Measurements from ENCODE around the gene ITGB7.

DNA sequence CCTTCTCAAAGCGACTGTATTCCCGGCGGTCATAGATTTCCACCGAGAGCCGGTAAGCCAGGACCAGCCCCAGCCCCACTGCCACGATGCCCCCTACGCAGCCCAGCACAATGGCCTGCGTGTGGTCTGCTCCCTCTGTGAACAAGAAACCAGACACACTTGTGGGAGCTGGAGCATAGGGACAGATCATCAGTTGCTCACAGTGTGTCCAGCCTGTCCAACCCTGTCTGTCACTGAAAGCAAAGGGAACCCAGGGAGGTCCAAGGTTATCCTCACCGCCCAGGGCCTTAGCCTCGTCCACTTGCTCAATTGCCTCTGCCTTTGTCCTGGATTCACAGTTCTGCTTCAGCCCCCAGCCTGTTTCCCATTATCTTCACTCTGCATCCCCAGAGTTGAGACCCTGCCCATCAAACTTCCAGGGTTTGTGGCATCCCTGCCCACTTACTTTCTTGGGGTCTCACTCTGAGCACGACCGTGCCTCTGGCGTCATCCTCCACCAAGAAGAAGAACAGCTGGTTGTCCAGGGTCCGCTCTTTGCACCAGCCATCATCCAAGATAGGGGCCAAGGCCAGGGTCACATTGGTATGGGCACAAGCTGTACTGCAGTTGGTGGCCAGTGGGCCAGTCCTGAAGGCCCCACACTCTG is 15.0 kb downstream of the ITGB7 start:
- no peak for TF ChIP-seq EZH2 (IDR thresholded peaks at IDR 0.05; ENCODE audit: low read length)
- TF ChIP-seq, protein P1, sequence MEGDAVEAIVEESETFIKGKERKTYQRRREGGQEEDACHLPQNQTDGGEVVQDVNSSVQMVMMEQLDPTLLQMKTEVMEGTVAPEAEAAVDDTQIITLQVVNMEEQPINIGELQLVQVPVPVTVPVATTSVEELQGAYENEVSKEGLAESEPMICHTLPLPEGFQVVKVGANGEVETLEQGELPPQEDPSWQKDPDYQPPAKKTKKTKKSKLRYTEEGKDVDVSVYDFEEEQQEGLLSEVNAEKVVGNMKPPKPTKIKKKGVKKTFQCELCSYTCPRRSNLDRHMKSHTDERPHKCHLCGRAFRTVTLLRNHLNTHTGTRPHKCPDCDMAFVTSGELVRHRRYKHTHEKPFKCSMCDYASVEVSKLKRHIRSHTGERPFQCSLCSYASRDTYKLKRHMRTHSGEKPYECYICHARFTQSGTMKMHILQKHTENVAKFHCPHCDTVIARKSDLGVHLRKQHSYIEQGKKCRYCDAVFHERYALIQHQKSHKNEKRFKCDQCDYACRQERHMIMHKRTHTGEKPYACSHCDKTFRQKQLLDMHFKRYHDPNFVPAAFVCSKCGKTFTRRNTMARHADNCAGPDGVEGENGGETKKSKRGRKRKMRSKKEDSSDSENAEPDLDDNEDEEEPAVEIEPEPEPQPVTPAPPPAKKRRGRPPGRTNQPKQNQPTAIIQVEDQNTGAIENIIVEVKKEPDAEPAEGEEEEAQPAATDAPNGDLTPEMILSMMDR (optimal IDR thresholded peaks at IDR 0.05 in 1 of 3, IDR thresholded peaks at IDR 0.05 in 1 of 3, conservative IDR thresholded peaks at IDR 0.05 in 1 of 3; ENCODE audit: extremely low read depth in 1 of 3, insufficient read depth in 2 of 3, low read length in 3 of 3), result no peak

Data from keratinocyte (primary cell).